DOHH2 (cell line): ENCODE data around the gene MED13L.

Experiments used
- EZH2phosphoT487 ChIP-seq: fragments of 200-600 bp; sonication (generic); IDR thresholded peaks from 2 replicates; pipeline ENCODE4 v1.6.1; 2017; ENCODE audit warnings: borderline replicate concordance, mild to moderate bottlenecking, antibody characterized with exemption, low read length, moderate library complexity, mixed read lengths
- TF ChIP-seq, protein P1 (sequence below): fragments of 200-600 bp; sonication (generic); IDR thresholded peaks from one replicate; pipeline ENCODE4 v1.5.1; 2014; ENCODE audit warnings: antibody characterized with exemption, mild to moderate bottlenecking, low read depth, low read length; ENCODE audit not compliant: poor library complexity, severe bottlenecking

DNA sequence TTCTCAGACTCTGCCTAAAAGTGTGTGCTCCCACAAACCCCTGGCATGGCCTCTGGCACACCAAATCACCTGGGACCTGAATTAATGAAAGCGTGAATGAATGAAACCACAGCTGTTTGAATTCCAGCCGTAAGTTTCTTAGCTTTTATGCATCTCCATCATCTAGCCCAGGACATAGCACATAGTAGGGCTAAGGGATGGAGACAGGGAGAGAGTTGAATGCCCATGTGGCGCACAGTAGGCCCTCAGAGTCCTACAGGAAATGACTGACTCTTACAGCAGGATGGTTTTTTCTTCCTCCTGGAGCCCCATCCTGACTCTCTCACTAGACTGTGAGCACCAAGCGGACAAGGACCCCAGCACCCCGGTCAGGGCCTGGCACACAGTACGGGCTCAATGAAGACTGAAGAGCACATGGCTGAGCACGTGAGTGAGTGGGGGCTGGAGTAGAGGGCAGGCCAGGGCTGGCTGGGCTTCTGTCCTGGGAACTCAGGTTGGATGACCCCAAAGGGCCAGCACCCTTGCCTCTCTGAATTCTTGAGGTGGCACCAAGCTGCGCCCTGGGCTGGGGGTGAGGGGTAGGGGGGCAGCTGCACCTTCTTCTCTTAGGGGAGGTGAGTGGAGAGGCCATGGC, 351.3 kb downstream of the MED13L start:
- TF ChIP-seq, protein P1, sequence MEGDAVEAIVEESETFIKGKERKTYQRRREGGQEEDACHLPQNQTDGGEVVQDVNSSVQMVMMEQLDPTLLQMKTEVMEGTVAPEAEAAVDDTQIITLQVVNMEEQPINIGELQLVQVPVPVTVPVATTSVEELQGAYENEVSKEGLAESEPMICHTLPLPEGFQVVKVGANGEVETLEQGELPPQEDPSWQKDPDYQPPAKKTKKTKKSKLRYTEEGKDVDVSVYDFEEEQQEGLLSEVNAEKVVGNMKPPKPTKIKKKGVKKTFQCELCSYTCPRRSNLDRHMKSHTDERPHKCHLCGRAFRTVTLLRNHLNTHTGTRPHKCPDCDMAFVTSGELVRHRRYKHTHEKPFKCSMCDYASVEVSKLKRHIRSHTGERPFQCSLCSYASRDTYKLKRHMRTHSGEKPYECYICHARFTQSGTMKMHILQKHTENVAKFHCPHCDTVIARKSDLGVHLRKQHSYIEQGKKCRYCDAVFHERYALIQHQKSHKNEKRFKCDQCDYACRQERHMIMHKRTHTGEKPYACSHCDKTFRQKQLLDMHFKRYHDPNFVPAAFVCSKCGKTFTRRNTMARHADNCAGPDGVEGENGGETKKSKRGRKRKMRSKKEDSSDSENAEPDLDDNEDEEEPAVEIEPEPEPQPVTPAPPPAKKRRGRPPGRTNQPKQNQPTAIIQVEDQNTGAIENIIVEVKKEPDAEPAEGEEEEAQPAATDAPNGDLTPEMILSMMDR: no peak
- TF ChIP-seq EZH2phosphoT487: no peak
